ENCODE data around the gene ANKFN1. TPM values are rescaled to one million over a fixed set of nuclear protein-coding genes. Genes with fewer than 3 reads are reported as not detected.

The ANKFN1 gene
- total RNA-seq, 1 donor from 2014 or later = not detected

DNA sequence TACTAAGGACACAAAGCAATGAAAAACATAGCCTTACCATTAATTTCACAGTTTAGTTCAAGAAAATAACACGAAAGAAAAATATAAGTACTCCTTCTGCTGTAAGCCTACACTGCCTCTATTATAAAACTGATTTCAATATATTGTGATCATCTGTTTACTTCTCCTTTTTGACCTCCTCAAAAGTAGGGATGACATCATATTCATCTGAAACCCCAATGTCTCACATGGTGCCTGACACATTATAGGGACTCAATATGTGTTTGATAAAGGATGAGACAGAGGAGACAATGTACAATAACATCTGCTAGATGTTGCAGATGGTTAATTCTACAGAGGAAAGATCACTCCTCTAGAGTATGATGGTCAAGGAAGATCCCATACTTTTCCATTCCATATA, 321.8 kb downstream of the ANKFN1 start:
- Histone ChIP-seq H3K36me3 (ENCODE audit: insufficient read depth, low read length) (no peaks in the 10 kb centered on the region), H3K4me3 (ENCODE audit: insufficient read depth, low read depth, low read length) (no peak overlapping the region), H3K27ac (ENCODE audit: low read depth, low read length) (no peak overlapping the region), H2AFZ (ENCODE audit: low read depth, low read length) (no peak overlapping the region), H3K4me2 (ENCODE audit: low read length) (no peak overlapping the region), H4K20me1 (ENCODE audit: insufficient read depth, low read length) (no peaks in the 10 kb centered on the region), H3K9me3 (ENCODE audit: insufficient read depth, low read depth, low read length) (no peaks in the 10 kb centered on the region), H3K4me1 (ENCODE audit: insufficient read depth, low read length) (no peaks in the 10 kb centered on the region), H3K9ac (ENCODE audit: low read length) (no peak overlapping the region), H3K27me3 (ENCODE audit: insufficient read depth, low read length) (peaks cover 3% of the 10 kb centered on the region), H3K79me2 (ENCODE audit: insufficient read depth, low read length) (no peaks in the 10 kb centered on the region)
- no peaks in the 10 kb centered on the region for H3K36me3 Mint-ChIP-seq (ENCODE audit: low read depth, unreplicated experiment)
- H3K27me3 Mint-ChIP-seq (ENCODE audit: low read depth, unreplicated experiment) = no peaks in the 10 kb centered on the region
- peaks cover 2% of the 10 kb centered on the region for H3K9me3 Mint-ChIP-seq (ENCODE audit: unreplicated experiment)
- H3K4me1 Mint-ChIP-seq (ENCODE audit: low read depth, unreplicated experiment) = no peaks in the 10 kb centered on the region
- no peak for TF ChIP-seq EZH2 (IDR thresholded peaks at IDR 0.05; ENCODE audit: insufficient read depth, low read length)
- TF ChIP-seq, protein P1, sequence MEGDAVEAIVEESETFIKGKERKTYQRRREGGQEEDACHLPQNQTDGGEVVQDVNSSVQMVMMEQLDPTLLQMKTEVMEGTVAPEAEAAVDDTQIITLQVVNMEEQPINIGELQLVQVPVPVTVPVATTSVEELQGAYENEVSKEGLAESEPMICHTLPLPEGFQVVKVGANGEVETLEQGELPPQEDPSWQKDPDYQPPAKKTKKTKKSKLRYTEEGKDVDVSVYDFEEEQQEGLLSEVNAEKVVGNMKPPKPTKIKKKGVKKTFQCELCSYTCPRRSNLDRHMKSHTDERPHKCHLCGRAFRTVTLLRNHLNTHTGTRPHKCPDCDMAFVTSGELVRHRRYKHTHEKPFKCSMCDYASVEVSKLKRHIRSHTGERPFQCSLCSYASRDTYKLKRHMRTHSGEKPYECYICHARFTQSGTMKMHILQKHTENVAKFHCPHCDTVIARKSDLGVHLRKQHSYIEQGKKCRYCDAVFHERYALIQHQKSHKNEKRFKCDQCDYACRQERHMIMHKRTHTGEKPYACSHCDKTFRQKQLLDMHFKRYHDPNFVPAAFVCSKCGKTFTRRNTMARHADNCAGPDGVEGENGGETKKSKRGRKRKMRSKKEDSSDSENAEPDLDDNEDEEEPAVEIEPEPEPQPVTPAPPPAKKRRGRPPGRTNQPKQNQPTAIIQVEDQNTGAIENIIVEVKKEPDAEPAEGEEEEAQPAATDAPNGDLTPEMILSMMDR (IDR thresholded peaks at IDR 0.05; ENCODE audit: insufficient read depth, low read depth, low read length) = no peak
- no peak overlapping the region for H3K4me3 Mint-ChIP-seq (ENCODE audit: unreplicated experiment)
- no peak overlapping the region for H3K27ac Mint-ChIP-seq (ENCODE audit: unreplicated experiment)
- DNase-seq (ENCODE audit: low read depth) (no peak), FAIRE-seq (no peak)

DNA sequence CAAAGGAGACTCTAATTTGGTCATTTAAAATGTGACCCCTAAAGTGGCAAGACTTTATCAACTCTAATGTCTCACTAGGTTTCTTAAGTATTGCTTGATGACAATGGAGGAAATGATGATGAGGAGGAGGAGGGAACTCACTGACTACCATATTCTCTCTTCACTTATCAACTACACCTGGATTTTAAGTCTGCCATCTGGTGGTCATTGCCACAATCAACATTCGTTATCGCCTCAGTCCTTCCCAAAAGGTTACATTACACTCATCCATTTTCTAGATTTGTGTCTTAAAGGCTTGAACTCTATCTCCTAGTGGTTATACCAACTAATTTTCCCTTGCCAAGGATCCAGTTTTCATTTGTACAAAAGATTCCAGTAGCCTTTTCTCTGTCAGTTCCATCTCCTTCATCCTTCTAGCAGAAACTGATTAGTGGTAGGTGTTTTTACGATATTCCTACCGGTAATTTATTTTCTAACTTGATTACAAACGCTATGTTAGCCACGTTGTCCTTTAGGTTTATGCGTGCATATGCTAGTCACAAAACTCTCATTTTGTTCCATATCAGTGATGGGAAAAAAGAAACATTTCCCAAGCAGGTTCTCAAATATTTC, 325.7 kb downstream of the ANKFN1 start:
- H3K9me3 Mint-ChIP-seq (ENCODE audit: unreplicated experiment) = no peaks in the 10 kb centered on the region
- no peaks in the 10 kb centered on the region for H3K79me2 ChIP-seq (ENCODE audit: insufficient read depth, low read length)
- no peaks in the 10 kb centered on the region for H3K4me1 Mint-ChIP-seq (ENCODE audit: low read depth, unreplicated experiment)
- H3K4me3 ChIP-seq (ENCODE audit: insufficient read depth, low read depth, low read length) = no peak overlapping the region
- H4K20me1 ChIP-seq (ENCODE audit: insufficient read depth, low read length) = no peaks in the 10 kb centered on the region
- no peak overlapping the region for H3K27ac Mint-ChIP-seq (ENCODE audit: unreplicated experiment)
- H3K36me3 ChIP-seq (ENCODE audit: insufficient read depth, low read length) = no peaks in the 10 kb centered on the region
- no peaks in the 10 kb centered on the region for H3K4me1 ChIP-seq (ENCODE audit: insufficient read depth, low read length)
- H3K4me2 ChIP-seq (ENCODE audit: low read length) = no peak overlapping the region
- FAIRE-seq (peak; percentile 94), DNase-seq (ENCODE audit: low read depth) (peak; percentile 6)
- H3K36me3 Mint-ChIP-seq (ENCODE audit: low read depth, unreplicated experiment) = no peaks in the 10 kb centered on the region
- H3K27ac ChIP-seq (ENCODE audit: low read depth, low read length) = no peak overlapping the region
- H3K4me3 Mint-ChIP-seq (ENCODE audit: unreplicated experiment) = no peak overlapping the region
- no peak overlapping the region for H2AFZ ChIP-seq (ENCODE audit: low read depth, low read length)
- no peaks in the 10 kb centered on the region for H3K9me3 ChIP-seq (ENCODE audit: insufficient read depth, low read depth, low read length)
- H3K27me3 ChIP-seq (ENCODE audit: insufficient read depth, low read length) = peaks cover 3% of the 10 kb centered on the region
- TF ChIP-seq EZH2 (IDR thresholded peaks at IDR 0.05; ENCODE audit: insufficient read depth, low read length) = no peak
- TF ChIP-seq, protein P1 (IDR thresholded peaks at IDR 0.05; ENCODE audit: insufficient read depth, low read depth, low read length) = peak; percentile 53
- H3K9ac ChIP-seq (ENCODE audit: low read length) = no peak overlapping the region
- no peaks in the 10 kb centered on the region for H3K27me3 Mint-ChIP-seq (ENCODE audit: low read depth, unreplicated experiment)

DNA sequence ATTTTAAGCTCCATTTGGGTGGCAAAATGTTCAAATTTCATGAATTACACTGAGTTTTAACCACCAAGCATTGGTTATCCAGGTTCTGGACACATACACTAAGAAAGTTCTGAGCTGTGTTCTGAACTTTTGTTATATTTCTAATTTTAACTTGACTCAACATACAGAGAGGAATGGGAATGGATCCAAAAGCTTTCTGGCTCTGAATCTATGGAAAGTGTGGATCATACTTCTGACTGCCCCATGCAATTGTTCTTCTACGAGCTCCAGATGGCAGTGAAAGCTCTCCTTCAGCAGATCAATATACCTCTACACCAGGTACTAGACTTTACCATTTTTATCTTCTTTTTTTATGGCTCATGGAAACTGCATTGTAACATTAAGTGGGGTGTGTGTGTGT, 327.2 kb downstream of the ANKFN1 start:
- Histone ChIP-seq H3K4me1 (ENCODE audit: insufficient read depth, low read length) (no peaks in the 10 kb centered on the region), H3K27me3 (ENCODE audit: insufficient read depth, low read length) (peaks cover 3% of the 10 kb centered on the region), H3K9me3 (ENCODE audit: insufficient read depth, low read depth, low read length) (no peaks in the 10 kb centered on the region), H2AFZ (ENCODE audit: low read depth, low read length) (no peak overlapping the region), H3K4me2 (ENCODE audit: low read length) (no peak overlapping the region), H3K36me3 (ENCODE audit: insufficient read depth, low read length) (no peaks in the 10 kb centered on the region), H3K4me3 (ENCODE audit: insufficient read depth, low read depth, low read length) (no peak overlapping the region), H4K20me1 (ENCODE audit: insufficient read depth, low read length) (no peaks in the 10 kb centered on the region), H3K27ac (ENCODE audit: low read depth, low read length) (no peak overlapping the region), H3K79me2 (ENCODE audit: insufficient read depth, low read length) (no peaks in the 10 kb centered on the region), H3K9ac (ENCODE audit: low read length) (no peak overlapping the region)
- FAIRE-seq = no peak
- Mint-ChIP-seq H3K9me3 (ENCODE audit: unreplicated experiment) (no peaks in the 10 kb centered on the region), H3K4me3 (ENCODE audit: unreplicated experiment) (no peak overlapping the region), H3K36me3 (ENCODE audit: low read depth, unreplicated experiment) (no peaks in the 10 kb centered on the region), H3K4me1 (ENCODE audit: low read depth, unreplicated experiment) (no peaks in the 10 kb centered on the region), H3K27ac (ENCODE audit: unreplicated experiment) (no peak overlapping the region), H3K27me3 (ENCODE audit: low read depth, unreplicated experiment) (no peaks in the 10 kb centered on the region)
- DNase-seq (ENCODE audit: low read depth) = no peak
- TF ChIP-seq, protein P1 (IDR thresholded peaks at IDR 0.05; ENCODE audit: insufficient read depth, low read depth, low read length) = no peak
- TF ChIP-seq EZH2 (IDR thresholded peaks at IDR 0.05; ENCODE audit: insufficient read depth, low read length) = no peak
